RKO (cell line): ENCODE measurements around the gene RALGPS1.

ENCODE experiments used
- DNase-seq: peaks from one replicate; pipeline ENCODE4 v3.0.0-alpha.2; 2016; ENCODE audit warnings: low spot score

Gene RALGPS1

DNA sequence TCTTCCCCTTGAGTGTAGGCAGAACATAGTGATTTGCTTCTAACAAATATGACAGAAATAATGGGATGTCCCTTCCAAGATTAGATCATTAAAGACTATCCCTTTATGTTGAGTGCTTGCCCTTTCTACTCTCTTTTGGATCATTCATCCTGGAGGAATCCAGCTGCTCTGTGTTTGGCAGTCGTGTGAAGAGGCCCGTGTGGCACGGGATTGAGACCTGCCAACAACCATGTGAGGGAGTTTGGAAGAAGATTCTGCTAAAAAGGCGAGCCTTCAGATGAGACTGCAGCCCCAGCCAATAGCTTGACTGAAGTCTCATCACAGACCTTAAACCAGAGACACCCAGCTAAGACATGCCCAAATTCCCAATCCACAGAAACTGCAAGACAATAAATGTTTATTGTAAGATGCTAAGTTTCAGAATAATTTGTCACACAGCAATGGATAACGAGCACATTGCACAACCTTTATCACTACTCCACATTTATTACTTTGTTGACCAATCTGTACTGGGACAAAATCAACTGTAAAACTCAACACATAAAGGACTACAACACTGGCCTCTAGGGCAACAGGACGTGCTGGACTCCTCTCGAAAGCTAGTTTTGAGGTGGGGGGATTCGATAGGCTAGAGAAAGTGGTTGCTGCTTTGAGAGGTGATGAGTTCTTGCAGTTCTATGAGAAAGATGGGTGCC, 165.0 kb downstream of the RALGPS1 start:
- DNase-seq, result no peak

DNA sequence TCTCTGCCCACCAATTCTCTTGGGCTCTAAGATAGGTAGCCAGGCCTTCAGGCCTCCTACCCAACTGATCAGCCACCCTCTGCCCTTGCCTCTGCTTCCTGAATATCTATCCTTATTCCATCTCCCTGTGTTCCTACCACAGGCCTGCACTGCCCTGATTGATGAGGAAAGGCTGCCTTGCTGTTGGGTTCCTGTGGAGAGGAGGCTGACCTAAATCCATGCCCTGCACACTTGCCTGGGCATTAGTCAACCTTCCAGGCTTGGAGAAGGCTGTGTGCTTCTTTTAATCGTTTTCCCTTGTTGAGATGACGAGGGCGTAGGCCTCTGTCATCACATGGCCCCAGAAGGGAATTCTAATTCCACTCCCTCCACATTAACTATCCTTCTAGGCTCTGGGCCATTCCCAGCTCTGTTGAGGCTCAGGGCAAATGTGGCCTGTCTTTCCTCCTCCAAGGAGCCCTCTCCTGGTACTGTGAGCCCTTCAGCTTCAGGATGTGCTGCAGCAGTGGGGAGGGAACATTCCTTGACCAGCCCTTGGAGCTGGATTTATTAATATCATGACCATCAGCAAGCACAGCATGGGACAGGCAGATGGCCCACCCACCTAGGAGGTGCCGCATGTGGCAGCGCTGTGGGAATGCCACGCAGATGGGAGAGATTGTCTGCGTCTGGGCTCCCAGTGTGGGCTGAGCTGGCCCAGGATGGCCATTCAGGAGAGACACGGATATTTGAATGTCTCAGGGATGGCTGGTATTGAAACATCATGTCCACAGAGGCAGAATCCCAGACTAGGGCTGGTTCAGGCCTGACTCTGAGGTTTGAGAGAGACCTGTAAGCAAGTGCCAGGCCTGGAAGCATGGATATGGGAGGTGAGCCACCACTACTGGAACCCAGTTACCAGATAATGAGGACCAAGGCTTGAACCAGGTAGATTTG, 166.9 kb downstream of the RALGPS1 start:
- no peak for DNase-seq

DNA sequence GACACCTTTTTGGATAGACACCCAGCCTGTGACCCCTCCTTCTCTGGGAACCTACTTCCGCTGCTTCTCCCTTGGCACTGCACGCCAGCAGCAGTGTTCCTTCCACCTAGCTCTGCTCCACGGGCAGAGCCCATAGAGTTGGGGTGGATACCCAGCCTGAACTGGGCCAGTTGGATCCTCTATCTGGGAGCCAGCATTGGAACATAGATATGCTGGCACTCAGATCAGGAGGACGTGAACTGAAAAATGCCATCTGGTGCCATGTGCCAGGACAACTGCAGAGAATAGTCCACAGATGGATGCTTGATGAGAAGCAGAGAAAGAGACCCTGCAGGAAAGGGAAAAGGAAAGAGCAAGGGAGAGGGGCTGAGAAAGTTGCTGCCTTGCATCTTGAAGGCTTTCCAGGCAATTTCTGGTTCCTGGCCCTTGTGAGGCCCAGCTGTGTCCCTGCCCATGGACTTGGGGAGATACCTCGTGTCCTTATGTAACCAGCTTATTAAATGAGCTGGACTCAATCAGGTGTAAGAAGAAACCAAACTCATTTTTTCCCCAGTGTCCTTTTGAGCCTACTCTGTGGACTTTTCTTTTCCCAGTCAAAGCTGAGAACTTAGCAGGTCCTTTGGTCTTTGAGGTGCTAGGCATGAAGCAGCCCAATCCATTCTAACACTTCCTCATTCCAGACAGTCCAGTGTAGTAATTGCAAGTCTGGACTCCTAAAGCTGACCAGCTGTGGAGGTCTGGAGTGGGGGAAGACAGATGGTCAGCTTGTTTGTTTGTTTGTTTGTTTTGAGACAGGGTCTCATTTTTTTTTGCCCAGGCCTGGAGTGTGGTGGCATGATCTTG, 168.8 kb downstream of the RALGPS1 start:
- no peak for DNase-seq

DNA sequence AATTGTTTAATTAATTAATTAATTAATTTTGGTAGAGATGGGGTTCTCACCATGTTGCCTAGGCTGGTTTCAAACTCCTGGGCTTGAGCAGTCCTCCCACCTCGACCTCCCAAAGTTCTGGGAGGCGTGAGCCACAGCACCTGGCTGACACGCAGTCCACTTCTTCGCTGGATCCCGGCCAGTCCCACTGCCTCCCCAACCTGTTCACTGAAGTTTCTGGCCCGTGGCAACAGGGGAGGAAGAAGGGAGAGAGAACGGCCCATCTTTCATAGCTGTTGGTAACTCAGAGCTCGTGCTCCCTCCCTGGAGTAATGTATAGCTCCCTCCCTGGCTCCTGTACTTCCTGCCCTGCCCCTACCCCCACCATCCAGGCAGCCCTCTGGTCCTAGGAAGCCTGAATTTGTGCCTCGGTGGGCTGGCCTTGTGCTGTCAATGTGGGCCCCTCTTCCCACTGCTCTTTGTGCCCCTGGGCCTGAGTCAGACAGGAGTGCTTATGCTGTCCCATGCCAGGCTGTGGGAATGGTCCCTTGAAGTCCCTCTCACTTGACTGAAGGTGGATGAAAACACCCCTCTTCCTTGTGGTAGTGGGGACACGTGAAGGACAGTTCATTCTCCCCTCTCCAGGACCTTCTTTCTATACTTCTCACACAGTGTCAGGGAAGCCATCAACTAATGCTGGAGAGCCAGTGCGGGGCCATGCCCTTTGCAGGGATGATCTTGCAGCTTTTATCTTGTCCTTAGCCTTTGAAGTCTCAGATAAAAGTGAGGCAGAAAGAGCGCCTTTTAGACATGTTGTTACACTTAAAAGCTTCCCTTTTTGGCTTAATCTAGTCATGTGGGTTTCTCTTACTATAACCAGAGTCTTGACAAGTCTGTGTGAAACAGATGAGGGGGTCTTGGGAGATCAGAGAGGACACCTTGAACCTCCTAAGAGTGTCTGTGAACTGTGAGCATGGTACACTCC, 169.8 kb downstream of the RALGPS1 start:
- no peak for DNase-seq

DNA sequence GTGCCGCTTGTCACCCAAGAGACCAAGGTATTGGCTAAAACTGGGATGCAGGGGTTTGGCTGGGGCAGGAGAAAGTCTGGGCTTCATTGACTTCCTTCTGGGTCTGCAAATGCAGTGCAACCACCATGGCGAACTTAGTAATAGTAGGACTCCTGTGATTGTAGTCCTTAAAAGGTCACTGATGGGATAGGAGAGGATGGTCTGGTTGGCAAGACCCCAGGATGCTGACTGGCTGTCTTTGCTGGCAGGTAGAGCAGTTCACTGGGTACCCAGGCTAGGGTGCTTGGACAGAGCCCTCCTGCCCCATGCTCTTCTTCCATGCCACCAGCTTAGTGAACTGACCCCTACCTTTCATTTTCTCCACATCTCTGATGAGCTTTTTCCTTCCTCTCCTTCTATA, 170.6 kb downstream of the RALGPS1 start:
- no peak for DNase-seq

DNA sequence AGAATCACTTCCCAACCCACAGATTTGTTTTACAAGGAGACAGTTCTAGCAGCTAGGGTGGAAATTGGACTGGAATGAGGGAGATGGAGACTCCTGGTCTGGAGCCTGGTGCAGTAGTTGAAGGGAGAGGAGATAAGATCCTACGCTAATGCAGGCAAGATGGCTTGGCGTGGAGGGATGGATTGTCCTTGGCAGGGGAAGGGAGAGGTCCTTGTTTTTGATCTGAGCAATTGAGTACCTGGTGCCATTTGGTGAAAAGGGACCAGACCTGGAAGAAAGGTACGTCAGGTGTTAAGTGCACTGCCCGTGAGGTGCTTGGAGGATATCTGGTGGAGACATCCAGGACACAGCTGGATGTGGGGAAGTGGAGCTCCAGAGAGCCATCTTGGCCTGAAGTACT, 172.2 kb downstream of the RALGPS1 start:
- DNase-seq, result no peak

DNA sequence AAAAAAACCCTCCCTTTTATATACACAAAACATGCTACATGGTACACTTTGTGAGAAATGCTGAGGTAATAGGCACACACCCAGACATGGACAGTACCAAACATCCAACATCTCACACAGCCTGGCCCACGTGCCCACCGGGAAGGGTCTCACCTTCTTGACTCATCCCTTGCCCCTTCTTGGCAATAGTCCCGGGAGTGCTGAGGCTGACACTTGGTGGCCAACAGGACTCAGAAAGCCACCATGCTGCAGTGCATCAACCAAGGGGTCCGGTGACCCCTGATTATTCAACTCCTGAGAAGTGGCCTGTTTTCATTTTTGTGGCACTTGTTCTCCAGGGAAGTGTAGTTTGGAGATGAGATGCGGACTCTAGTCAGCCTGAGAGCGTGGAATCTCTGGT, 172.8 kb downstream of the RALGPS1 start:
- DNase-seq, result no peak

DNA sequence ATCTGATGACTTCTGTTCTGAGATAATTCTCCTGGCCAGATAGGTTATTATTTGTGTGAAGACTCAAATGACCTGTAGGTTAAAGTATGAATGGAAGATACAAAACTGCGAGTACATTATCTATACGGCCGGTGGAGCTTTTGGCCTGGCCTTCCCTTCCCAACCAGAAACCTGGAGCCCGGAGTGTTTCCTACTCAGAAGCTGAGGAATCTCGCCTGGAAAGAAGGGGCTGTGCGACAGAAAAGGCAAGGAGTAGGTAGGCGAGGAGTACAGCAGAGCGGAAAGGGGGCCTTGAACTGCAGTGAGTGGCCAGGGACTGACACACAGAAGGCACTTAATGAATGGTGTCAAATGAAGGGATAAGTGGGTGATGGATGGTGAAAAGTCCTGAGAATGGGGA, 173.3 kb downstream of the RALGPS1 start:
- no peak for DNase-seq

DNA sequence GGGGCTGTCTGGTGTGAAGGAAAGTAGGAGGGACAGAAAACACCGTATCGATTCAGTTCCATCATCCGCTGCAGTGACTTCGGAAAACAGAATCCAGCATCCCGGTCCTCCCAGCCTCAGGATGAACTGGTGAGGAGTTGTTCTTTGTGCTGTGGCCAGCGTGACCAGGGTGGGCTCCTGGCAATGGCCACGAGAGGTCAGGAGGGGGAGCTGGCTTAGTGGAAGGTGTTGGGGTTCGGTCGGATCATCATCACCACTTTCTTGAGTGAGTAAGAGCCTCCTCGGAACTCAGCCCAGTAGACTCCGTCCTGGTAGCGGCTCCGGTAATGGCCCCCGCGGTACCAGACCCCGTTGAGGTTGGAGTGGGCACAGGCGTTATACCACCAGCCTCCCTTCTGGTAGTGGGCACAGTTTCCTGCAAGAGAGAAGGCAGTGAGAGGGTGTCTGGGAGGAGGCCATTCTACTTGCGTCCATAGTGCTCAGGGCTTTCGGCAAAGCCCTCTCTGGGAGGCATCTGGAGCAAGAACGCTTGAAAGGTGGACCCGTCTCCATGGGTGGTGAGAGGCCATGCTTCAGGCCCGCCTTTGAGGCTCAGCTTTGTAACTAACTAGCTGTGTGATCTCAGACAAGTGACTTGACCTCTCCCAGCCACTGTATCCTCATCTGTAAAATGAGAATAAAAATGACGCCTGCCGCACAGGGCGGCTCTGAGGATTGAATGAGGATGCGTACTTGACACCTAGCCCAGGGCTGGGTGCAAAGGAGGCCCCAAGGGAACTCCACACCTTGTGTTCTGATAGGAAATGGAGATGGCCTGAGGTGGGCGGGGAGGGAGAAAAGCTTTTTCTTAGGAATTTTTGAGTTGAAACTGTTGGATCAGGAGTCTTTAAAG, 174.4 kb downstream of the RALGPS1 start:
- no peak for DNase-seq

DNA sequence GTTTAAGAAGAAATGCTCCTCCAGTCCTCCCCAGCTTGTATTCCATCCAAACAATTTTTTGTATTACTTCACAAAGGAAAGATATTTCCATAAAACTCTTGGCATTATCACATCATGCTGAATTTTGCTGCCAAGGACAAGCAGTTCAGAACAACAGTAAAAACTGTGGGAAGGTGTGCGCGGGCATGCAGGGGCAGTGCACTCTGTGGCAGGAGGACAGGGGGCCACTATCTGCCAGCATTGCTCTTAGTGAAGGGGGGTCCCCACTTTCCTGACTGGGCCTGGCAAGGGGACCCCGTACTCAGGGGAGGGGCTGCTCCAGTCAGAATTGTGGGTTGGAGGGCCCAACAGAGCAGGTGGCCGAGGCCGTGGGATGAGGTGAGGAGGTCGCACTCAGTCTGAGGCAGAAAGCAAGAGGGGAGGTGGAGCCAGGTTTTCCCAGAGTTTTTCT, 175.1 kb downstream of the RALGPS1 start:
- DNase-seq, result no peak

DNA sequence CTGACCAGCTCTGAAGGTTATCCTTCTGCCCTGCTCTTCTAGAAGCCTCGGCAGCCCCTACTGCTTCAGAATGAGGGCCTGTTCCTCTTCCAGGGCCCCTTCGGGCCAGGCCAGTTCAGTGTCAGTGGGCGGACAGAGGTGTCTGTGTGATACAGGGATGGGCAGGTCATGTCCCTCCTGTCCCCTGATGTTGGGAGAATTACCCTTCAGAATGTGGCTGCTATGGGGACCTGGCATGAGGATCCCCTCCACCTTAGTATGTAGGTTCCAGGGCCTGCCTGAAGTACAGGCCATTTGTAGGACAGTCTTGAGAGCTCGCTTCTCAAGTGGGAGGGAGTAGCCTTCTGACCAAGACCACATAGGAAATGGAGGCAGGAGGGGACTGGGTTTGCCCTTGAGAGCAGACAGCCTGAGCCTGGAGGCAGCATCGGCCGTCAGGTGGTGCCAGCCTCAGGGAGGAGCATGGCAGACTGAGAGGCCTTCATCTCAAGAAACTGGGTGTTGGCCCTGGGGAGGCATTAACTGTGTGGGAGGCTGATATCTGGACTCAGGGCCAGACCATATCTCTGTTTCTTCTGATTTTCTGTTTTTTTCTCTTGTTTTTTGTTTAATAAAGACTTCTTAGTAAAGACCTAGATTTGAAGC, 175.9 kb downstream of the RALGPS1 start:
- no peak for DNase-seq

DNA sequence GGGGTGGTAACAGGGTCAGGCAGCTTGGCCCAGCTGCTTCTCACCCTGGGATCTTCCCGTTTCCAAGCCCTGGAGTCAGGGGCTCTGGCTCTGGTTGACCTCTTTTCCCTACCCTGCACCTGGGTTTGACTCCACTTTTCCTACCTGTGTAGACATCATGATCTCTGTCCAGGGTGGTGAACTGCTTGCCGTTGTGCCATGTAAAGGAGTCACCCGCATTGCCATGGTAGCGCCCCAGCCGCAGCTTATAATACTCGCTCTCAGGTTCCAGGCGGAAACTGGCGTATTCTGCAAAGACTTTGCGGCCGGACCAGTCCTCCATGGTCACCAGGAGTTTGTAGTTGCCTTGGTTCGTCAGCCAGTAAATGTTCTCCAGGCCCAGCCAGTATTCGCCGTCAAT, 176.9 kb downstream of the RALGPS1 start:
- no peak for DNase-seq

DNA sequence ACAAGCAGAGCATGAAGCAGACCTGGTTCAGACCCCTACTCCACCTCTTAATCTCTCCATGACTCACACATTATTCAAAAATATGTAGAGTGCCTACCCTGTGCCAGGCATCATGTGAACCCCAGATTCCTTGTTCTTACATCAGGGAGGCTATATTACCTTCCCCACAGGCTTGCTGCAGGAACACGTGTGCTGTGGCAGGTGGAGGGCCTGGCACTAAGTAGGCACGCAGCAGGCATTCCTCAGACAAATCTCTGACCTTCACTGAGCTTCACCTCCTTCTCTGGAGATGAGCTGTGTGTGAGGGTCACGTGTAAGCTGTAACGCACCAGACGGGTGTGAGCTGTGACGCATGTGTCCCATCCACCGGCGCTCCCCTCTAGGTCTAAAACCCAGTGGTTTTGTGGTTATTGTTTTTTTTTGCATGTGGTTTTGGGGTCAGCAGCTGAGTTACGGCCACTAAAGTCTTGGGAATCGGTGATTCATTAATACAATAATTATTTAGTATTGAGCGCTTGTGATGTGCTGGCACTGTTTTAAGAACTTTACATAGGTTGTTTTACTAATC, 177.5 kb downstream of the RALGPS1 start:
- no peak for DNase-seq

DNA sequence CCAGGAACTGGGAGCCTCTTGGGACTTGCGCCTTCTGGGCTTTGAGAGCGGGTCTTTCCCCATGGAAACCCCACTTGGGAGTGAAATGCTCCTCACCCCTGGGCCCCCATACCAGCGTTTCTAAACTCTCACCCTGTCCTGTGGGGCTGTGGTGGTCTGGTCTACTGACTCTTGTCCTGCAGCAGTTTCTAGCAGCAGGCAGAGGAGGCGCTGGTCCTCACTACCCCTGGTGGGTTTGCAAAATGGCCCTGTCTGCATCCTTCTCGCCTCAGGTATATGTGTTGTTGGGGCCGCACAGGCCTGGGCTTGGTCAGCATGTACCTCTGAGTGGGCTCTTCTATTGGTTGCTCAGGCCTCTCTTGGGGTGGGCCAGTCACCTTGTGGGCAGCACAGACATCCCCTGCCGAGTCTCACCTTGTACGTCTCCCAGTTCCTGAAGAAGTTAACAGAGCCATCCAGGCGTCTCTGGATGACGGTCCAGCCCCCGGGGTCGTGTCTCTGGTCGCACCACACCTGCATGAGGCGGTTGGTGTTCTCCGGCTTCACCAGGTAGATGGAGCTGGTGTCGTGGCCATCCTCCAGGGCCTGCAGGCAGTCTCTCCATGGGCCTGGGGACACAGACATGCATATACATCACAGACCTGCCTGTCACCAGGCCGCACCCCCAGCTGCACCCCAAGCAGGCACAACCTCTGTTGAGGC, 178.9 kb downstream of the RALGPS1 start:
- no peak for DNase-seq

DNA sequence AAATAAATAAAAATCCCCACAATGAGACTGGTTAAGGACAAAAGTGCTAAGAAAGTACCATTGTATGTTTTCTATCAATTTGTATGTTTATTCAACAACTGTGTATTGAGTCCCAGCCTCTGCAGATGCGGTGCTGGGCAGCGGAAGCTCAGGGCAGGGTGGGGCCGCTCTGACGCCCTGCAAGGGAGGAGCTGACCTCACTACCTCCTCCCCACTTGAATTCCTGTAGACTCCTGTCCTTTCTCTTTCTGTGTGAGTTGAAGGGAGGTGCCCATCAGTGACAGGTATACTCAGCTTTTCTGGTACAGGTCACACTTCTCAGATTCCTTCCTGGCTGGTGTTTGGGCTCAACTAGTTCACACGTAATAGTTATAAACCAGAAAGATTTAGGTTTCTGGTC, 180.8 kb downstream of the RALGPS1 start:
- no peak for DNase-seq

DNA sequence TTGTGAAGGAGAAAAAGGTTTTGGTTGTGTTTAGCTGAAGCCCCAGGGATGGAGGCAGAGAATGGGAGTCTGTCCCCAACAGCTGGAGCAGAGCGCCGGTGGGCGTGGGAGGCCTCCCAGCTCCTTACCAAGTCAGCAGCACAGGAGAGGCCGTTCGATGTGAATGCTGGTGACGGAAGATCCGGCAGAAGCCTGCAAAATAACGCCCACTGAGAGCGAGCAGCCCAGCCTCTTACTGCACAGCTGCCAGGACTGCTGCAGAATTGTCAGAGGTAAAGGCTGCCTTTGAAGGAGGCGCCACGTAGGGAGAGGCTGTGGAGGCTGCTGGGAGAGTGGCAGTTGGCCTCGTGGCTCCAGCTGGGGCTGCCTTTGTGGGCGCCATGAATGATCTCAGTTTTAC, 181.6 kb downstream of the RALGPS1 start:
- DNase-seq, result no peak

DNA sequence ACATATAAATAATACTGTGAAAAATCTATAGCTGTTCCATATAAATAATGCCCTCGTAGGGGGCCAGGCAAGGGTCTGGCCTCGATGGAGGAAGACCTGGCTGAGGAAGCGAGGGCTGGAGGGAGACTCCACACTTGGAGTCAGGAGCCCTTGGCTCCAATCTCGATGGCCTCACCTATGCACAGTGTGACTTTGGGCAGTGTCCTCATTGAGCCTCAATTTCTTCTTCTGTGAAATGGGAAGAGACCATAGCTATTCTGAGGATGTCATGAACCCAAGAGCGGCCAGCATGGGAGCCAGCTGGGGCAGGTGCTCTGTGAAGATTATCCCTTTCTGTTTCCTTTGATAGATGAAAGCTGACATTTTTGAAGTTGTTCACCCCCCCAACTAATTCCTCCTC, 183.1 kb downstream of the RALGPS1 start:
- DNase-seq, result no peak

DNA sequence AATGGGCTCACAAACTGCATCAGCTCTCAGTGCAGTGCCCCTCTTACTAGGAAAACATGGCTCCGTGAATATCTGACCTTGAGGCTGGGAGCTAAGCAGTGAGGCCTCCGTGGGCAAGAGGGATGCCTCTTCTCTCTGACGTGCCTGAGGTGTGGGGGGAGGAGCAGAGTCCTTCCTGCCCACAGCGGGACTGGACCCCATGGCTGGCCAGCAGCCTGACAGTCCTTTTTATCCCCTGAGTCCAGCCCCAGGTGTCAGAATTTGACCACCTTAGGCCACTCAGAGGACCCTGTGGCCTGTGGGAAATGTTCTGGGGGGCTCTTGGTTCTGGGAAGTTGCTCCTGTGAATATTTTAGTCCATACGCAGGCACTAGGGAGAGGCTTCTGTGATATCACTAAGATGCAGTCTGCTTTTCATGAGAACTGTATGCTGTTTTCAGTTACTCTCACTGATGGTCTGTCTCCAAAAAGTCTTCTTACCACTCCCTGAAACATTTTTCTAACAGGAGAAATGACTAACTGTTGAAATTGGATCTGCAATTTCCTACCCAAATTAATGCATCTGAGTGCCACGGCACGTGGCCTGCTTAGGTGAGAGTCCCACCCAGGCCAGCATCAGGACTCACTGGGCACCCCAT, 184.5 kb downstream of the RALGPS1 start:
- no peak for DNase-seq
